Stomach (tissue), 9 donors: ENCODE data around the gene PDLIM5. TPM values are rescaled to one million over a fixed set of nuclear protein-coding genes. Genes with fewer than 3 reads are reported as not detected.
"Not testable (repeated sequence)": the region's sequence is repeated elsewhere in the genome, so short reads cannot be mapped to it uniquely, and the experiment has no call there.

Source experiments
- DNase-seq, 2 donors: peaks; one replicate each; pipeline versions ENCODE4 v3.0.0 to v3.0.0-alpha.2; 2013 to 2019
- H3K27ac ChIP-seq, 5 donors: fragments of 200-600 bp in 4 of 5; sonication (generic) in 4 of 5; one replicate each; pipeline ENCODE4 v1.5.1; 2013 to 2019; ENCODE audit warnings: mild to moderate bottlenecking in 1 of 5, moderate library complexity in 1 of 5
- H3K27me3 ChIP-seq, 3 donors: fragments of 200-600 bp; sonication (generic); one replicate each; pipeline ENCODE4 v1.5.1; 2017 to 2019; ENCODE audit warnings: mixed run types in 1 of 3
- H3K36me3 ChIP-seq, 4 donors: fragments of 200-600 bp; sonication (generic); 1 replicate in 3 of 4; 2 replicates in 1 of 4; pipeline ENCODE4 v1.5.1; 2016 to 2019
- H3K4me1 ChIP-seq, 4 donors: fragments of 200-600 bp; sonication (generic); one replicate each; pipeline ENCODE4 v1.5.1; 2016 to 2019
- H3K4me3 ChIP-seq, 4 donors: fragments of 200-600 bp; sonication (generic) in 3 of 4; one replicate each; pipeline ENCODE4 v1.5.1; 2016 to 2019; ENCODE audit warnings: mild to moderate bottlenecking in 1 of 4
- H3K9me3 ChIP-seq, 4 donors: fragments of 200-600 bp; sonication (generic); one replicate each; pipeline ENCODE4 v1.5.1; 2016 to 2019
- EP300 ChIP-seq: sonication (generic); formaldehyde crosslinking; IDR thresholded peaks from one replicate; pipeline ENCODE4 v1.6.1; 2017; ENCODE audit warnings: antibody characterized with exemption
- POLR2A ChIP-seq, 4 donors: fragments of 450-650 bp; IDR thresholded peaks; one replicate each; pipeline ENCODE4 v1.6.1; 2016; ENCODE audit warnings: antibody characterized with exemption in 4 of 4, control low read depth in 2 of 4, mild to moderate bottlenecking in 1 of 4, moderate library complexity in 1 of 4
- POLR2AphosphoS5 ChIP-seq, 3 donors: sonication (generic); formaldehyde crosslinking; IDR thresholded peaks; one replicate each; pipeline ENCODE4 v1.6.1; 2016; ENCODE audit warnings: antibody characterized with exemption in 3 of 3
- WGBS, 5 donors: extraction: QIAGEN DNeasy Blood & Tissue Kit in 3 of 5; methylation state at CpG; one replicate each; pipeline versions ENCODE4 v1.1.5 to v1.1.7; 2013 to 2018; 5-methylcytosine and 5-hydroxymethylcytosine counted together
- intact Hi-C: fragments of 100-400 bp; cut with DNase I; formaldehyde crosslinking; loops from one replicate; pipeline ENCODE4 v1.15.1; 2023; ENCODE audit warnings: low total_unique reads
- polyA plus RNA-seq, 3 donors: library from polyadenylated mRNA; stranded (reverse); fragments of 200-250 nt; gene quantifications; one replicate each; pipeline ENCODE4 v1.2.3, GENCODE V29; 2013
- total RNA-seq, 5 donors: library from RNA; depleted of rRNA; stranded (reverse); fragments of >200 nt; gene quantifications; one replicate each; pipeline versions ENCODE4 v1.1.0 to v1.2.3, GENCODE V29; 2014 to 2016
- TF ChIP-seq, protein P1 (sequence below), 7 experiments: fragments of 450-650 bp in 4 of 7; fragments of 200-600 bp in 3 of 7; sonication (generic) in 3 of 7; IDR thresholded peaks; one replicate each; pipeline ENCODE4 v1.5.1; 2016 to 2019; ENCODE audit warnings: antibody characterized with exemption in 7 of 7, control low read depth in 2 of 7, mild to moderate bottlenecking in 1 of 7
- donor health status: healthy with polysubstance abuse.
- donor health status: Bipolar disorder and iron deficiency.
- donor health status: healthy.

The PDLIM5 gene
- total and polyA plus RNA-seq, 8 donors, result 23.7 to 311 (median 40.3) TPM

DNA sequence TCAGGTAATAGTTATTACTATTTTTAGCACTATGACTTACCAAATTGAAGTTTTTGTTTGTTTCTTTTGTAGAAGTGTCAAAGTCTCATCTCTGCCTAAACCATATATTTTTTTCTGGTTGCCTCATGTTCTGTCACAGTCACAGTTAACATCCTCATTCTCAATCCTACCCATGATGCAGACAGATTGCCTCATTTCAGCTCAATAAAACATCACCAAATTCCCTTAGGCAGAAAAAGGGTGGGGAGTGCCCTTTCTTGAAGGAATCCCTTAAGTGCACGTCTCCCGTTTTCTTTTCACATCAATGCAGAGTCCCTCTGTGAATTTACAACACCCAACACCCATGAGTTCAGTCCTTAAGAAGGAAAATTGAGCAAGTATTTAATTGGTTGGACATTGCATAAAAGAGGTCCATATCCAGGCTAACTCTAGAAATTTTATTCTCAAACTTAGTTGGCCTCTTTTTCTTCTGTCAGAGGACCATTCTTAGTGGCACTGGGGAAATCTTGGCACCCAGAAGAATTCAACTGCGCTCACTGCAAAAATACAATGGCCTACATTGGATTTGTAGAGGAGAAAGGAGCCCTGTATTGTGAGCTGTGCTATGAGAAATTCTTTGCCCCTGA lies 202.4 kb downstream of the PDLIM5 start:
- Histone ChIP-seq H3K27ac (no peak overlapping the region), H3K4me3 (no peak overlapping the region), H3K36me3 (peaks cover 0 to 42% (median 34%) of the 10 kb centered on the region in 4 donors), H3K4me1 (peaks cover 0 to 42% (median 23%) of the 10 kb centered on the region in 4 donors), H3K9me3 (no peaks in the 10 kb centered on the region), H3K27me3 (no peaks in the 10 kb centered on the region)
- 91 to 97% (median 95%) methylated on average over 3 of the region's 3 CpGs for WGBS, 5 donors
- intact Hi-C loops, result no loop called here
- no peak for DNase-seq
- TF ChIP-seq, protein P1, sequence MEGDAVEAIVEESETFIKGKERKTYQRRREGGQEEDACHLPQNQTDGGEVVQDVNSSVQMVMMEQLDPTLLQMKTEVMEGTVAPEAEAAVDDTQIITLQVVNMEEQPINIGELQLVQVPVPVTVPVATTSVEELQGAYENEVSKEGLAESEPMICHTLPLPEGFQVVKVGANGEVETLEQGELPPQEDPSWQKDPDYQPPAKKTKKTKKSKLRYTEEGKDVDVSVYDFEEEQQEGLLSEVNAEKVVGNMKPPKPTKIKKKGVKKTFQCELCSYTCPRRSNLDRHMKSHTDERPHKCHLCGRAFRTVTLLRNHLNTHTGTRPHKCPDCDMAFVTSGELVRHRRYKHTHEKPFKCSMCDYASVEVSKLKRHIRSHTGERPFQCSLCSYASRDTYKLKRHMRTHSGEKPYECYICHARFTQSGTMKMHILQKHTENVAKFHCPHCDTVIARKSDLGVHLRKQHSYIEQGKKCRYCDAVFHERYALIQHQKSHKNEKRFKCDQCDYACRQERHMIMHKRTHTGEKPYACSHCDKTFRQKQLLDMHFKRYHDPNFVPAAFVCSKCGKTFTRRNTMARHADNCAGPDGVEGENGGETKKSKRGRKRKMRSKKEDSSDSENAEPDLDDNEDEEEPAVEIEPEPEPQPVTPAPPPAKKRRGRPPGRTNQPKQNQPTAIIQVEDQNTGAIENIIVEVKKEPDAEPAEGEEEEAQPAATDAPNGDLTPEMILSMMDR (IDR thresholded peaks at IDR 0.05), result no peak
- TF ChIP-seq POLR2AphosphoS5 (IDR thresholded peaks at IDR 0.05), result no peak
- TF ChIP-seq EP300, result no peak
- TF ChIP-seq POLR2A (IDR thresholded peaks at IDR 0.05), result no peak

DNA sequence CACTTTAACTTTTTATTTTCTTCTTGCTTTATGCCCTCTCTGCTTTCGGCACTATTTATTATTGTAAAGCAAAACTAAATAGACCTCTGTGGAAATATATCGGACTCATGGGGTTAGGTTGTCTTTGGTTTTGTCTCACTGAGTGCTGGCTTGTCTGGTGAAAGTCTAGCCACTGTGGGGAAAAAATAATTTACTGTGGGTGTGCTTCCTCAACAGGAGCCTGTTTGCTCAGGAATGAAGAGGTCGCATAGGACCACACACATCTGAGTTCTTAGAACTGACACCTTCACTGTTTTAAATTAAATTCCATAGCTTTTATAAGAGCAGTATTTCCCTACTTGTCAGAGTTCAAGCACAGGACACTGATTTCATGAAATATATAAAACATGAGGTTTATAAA lies 203.0 kb downstream of the PDLIM5 start:
- intact Hi-C loops, result no loop called here
- Histone ChIP-seq H3K27ac (no peak overlapping the region), H3K4me1 (peaks cover 0 to 36% (median 20%) of the 10 kb centered on the region in 4 donors), H3K4me3 (no peak overlapping the region), H3K36me3 (peaks cover 0 to 44% (median 36%) of the 10 kb centered on the region in 4 donors), H3K27me3 (no peaks in the 10 kb centered on the region), H3K9me3 (no peaks in the 10 kb centered on the region)
- TF ChIP-seq, protein P1 (IDR thresholded peaks at IDR 0.05), result no peak
- TF ChIP-seq POLR2AphosphoS5 (IDR thresholded peaks at IDR 0.05) (no peak), POLR2A (IDR thresholded peaks at IDR 0.05) (no peak), EP300 (no peak)
- WGBS, 5 donors, result 88 to 95% (median 91%) methylated on average over 3 of the region's 3 CpGs
- DNase-seq, result no peak

DNA sequence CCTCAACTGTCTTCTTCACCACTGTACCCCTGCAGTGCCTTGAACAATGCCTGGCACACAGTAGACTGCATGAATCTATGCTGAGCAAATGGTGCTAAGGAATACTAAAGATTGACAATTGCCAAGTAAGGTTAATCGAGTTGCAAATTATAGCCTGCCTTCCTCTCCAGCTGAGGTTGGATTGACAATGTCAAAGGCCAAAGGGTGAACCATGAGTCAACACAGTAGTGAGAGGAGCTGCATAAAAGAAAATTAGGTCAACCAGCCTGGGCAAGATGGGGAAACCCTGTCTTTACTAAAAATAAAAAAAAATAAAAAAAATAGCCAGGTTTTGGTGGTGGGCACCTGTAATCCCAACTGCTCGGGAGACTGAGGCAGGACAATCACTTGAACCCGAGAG lies 208.9 kb downstream of the PDLIM5 start:
- no peaks in the 10 kb centered on the region for H3K4me1 ChIP-seq
- no peaks in the 10 kb centered on the region for H3K27me3 ChIP-seq
- H3K4me3 ChIP-seq, result no peak overlapping the region
- TF ChIP-seq POLR2A (IDR thresholded peaks at IDR 0.05), result no peak
- TF ChIP-seq EP300, result no peak
- no peak for DNase-seq
- peaks cover 0 to 87% (median 80%) of the 10 kb centered on the region in 4 donors for H3K36me3 ChIP-seq
- 57 to 69% (median 62%) methylated on average over 3 of the region's 3 CpGs for WGBS, 5 donors
- H3K27ac ChIP-seq, result no peak overlapping the region
- intact Hi-C loops, result no loop called here
- H3K9me3 ChIP-seq, result no peaks in the 10 kb centered on the region

DNA sequence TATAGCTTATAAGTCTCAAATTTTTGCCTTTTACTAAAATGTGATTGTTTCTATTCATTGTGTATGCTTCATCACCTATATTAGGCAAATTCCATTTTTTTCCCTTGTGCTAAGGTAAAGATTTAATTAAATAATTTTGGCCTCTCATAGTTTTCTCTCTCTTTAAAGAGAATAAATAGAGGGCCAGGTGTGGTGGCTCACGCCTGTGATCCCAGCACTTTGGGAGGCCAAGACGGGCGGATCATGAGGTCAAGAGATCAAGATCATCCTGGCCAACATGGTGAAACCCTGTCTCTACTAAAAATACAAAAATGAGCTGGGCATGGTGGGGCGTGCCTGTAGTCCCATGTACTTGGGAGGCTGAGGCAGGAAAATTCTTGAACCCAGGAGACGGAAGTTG lies 213.3 kb downstream of the PDLIM5 start:
- DNase-seq, H3K9me3 ChIP-seq, H3K27ac ChIP-seq, H3K27me3 ChIP-seq, H3K4me1 ChIP-seq, intact Hi-C loops, H3K4me3 ChIP-seq: not testable (repeated sequence)
- 92 to 99% (median 98%) methylated on average over 5 of the region's 5 CpGs for whole genome bisulfite sequencing, 5 donors
- peaks cover 0 to 68% (median 55%) of the 10 kb centered on the region in 4 donors for H3K36me3 ChIP-seq

DNA sequence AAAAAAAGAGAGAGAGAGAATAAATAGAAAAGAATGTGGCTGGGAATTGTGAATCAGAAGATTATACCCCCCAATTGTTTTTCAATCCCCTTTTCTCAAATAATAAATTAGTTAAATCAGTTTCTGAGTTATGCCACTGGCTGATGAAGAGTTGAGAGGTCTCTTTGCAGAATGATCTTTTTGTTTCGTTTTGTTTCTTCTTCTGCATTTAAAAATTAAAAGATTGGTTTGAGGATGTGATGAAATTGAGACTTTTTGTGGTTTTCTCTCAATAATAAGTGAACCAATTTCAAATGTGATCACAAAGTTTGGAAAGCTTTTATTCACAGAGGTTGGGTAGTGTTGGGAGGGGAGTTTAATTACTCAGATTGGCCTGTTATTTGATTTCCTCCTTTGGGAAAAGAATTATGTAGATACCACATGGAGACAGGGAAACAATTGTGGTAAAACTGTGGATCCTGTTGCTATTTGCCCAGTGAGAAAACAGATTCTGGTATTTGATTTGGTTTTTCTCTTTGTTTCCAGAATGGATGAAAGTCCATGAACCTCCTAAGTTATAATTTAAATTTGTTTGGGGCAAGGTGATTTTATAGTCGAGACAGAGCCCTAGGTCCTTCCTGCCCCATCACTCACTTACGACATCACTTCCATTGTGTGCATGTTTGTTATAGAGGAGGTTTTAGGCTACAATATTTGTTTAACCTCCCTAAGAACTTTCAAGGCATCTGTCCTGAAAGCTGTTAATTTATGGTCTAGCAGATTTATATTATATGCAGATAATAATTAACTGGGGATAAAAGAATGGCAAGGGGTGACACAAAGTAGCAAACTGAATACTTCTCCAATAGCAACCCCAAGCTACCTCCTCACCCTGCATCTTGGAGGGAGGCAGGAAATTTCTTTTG lies 214.0 kb downstream of the PDLIM5 start:
- no peak for TF ChIP-seq POLR2A (IDR thresholded peaks at IDR 0.05)
- TF ChIP-seq, protein P1 (IDR thresholded peaks at IDR 0.05), result no peak
- H3K27me3 ChIP-seq, result no peaks in the 10 kb centered on the region
- WGBS, 5 donors, result 69 to 81% (median 71%) methylated on average over 3 of the region's 3 CpGs
- intact Hi-C loops, result no loop called here
- H3K4me1 ChIP-seq, result no peaks in the 10 kb centered on the region
- no peak overlapping the region for H3K27ac ChIP-seq
- DNase-seq, result no peak
- no peak overlapping the region for H3K4me3 ChIP-seq
- peaks cover 0 to 61% (median 48%) of the 10 kb centered on the region in 4 donors for H3K36me3 ChIP-seq
- H3K9me3 ChIP-seq, result no peaks in the 10 kb centered on the region
